ENCODE measurements around the gene PDLIM1.

DNA sequence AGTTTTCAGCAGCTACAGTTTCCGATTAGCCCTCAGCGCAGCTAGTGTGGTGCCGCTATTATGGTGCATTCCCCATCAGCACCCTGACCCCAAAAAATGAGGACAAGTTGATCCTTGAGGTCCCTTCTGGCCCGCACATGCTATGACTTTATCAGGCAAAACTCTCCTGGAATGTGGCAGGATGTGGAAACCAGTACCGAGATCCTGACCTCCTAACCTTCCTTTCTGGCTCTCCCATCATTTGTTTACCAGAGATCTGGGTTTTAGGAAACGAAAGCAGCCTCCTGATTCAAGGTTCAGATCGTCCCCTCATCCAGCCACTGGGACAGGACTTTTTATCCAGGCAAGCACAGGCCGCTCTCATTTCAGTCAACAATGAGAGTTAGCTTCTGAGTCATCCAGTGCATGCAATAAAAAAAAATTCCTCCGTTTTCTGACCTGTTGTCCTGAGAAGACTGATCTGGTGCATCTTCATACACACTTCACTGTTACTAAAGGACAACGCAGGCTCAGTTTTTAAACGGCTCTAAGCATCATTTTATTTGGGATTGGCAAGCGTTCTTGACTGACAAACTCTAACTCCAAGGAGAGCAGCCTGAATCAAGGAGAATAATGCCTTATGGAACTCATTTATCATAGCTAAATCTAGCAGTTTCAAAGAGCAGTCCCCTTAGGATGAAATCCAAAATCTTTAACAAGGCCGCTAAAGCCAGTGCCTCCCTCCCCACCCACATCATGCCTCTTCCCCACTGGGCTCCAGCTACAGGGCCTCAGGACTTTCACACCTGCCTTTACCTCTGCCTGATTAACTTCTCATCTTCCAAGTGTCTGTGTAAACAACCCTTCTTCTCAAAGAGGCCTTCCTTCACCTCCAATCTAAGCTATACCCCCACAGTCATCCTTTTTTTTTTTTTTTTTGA lies 17.1 kb downstream of the PDLIM1 start:
- TF ChIP-seq, protein P1, sequence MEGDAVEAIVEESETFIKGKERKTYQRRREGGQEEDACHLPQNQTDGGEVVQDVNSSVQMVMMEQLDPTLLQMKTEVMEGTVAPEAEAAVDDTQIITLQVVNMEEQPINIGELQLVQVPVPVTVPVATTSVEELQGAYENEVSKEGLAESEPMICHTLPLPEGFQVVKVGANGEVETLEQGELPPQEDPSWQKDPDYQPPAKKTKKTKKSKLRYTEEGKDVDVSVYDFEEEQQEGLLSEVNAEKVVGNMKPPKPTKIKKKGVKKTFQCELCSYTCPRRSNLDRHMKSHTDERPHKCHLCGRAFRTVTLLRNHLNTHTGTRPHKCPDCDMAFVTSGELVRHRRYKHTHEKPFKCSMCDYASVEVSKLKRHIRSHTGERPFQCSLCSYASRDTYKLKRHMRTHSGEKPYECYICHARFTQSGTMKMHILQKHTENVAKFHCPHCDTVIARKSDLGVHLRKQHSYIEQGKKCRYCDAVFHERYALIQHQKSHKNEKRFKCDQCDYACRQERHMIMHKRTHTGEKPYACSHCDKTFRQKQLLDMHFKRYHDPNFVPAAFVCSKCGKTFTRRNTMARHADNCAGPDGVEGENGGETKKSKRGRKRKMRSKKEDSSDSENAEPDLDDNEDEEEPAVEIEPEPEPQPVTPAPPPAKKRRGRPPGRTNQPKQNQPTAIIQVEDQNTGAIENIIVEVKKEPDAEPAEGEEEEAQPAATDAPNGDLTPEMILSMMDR (IDR thresholded peaks at IDR 0.05; ENCODE audit: insufficient read depth, low read length): no peak
- TF ChIP-seq, protein P2, sequence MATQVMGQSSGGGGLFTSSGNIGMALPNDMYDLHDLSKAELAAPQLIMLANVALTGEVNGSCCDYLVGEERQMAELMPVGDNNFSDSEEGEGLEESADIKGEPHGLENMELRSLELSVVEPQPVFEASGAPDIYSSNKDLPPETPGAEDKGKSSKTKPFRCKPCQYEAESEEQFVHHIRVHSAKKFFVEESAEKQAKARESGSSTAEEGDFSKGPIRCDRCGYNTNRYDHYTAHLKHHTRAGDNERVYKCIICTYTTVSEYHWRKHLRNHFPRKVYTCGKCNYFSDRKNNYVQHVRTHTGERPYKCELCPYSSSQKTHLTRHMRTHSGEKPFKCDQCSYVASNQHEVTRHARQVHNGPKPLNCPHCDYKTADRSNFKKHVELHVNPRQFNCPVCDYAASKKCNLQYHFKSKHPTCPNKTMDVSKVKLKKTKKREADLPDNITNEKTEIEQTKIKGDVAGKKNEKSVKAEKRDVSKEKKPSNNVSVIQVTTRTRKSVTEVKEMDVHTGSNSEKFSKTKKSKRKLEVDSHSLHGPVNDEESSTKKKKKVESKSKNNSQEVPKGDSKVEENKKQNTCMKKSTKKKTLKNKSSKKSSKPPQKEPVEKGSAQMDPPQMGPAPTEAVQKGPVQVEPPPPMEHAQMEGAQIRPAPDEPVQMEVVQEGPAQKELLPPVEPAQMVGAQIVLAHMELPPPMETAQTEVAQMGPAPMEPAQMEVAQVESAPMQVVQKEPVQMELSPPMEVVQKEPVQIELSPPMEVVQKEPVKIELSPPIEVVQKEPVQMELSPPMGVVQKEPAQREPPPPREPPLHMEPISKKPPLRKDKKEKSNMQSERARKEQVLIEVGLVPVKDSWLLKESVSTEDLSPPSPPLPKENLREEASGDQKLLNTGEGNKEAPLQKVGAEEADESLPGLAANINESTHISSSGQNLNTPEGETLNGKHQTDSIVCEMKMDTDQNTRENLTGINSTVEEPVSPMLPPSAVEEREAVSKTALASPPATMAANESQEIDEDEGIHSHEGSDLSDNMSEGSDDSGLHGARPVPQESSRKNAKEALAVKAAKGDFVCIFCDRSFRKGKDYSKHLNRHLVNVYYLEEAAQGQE (IDR thresholded peaks at IDR 0.05; ENCODE audit: insufficient replicate concordance, low read depth): no peak
- TF ChIP-seq POLR2AphosphoS5 (IDR thresholded peaks at IDR 0.05; ENCODE audit: low read depth) (no peak), GABPA (IDR thresholded peaks at IDR 0.05; ENCODE audit: low read depth) (no peak), SPI1 (IDR thresholded peaks at IDR 0.05; ENCODE audit: borderline replicate concordance, low read depth) (no peak)

Data from HL-60 (cell line).